H4 (cell line): Measurements from ENCODE around the gene PKDREJ. TPM values are rescaled to one million over a fixed set of nuclear protein-coding genes. Genes with fewer than 3 reads are reported as not detected.

Source experiments
- DNase-seq: peaks from one replicate; pipeline ENCODE4 v3.0.0-alpha.2; 2015; ENCODE audit warnings: low spot score
- total RNA-seq: library from RNA; depleted of rRNA; stranded (reverse); fragments of >200 nt; shearing (Covaris generic); gene quantifications from 2 replicates; pipeline ENCODE4 v1.2.3, GENCODE V29; 2014

PKDREJ gene
- total RNA-seq, 1 experiment from 2014 or later: not detected

DNA sequence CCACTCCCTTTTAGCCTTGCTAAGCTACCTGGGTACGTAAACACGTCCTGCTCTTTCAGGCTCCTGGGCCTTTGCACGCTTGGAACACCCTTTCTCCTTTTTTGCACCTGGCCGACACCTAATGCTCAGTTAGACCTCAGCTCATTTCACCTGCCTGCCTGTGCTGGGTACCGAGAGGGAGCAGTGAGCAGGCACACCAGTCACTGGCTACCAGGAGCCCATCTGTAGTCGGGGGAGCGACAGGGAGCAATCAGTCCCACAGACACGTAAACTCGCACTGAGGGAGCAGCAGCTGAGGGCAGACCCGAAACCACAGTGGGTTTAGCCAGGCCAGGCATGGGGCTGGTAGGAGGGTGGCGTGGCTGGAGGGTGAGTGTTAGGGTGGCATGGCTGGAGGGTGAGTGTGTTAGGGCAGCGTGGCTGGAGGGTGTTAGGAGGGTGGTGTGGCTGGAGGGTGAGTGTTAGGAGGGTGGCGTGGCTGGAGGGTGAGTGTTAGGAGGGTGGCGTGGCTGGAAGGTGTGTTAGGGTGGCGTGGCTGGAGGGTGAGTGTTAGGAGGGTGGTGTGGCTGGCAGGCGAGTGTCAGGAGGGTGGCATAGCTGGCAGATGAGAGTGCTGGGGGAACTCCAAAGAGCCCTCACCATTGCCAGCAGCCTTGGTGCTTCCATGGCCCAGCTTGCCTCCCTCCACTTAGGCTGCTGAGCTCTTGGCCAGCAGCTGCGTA is 27.1 kb upstream of the PKDREJ start:
- no peak for DNase-seq

DNA sequence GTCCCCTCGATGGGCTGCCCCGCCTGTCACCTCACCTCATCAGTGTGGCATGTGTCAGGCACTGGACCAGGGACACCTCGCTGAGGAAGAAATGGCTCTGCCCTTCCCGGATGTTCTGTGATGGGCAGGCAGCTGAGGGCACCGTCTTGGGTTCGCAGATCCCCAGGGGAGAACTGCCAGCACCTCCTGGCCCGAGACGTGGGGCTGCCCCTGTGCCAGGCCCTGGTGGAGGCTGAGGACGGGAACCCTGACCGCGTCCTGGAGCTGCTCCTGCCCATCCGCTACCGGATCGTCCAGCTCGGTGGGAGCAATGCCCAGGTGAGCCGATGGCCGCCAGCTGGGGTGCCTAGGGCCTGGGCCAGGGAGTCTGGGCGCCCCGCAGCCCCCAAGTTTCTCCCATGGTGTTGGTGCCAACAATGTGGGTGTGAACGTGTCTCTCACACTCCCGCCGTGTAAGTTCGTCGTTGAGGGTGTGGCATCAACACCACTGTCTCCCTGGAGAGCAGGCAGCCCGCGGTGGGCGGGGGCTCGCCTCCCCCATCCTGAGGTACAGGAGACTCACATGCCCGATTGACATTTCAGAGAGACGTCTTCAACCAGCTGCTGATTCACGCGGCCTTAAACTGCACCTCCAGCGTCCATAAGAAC is 26.2 kb upstream of the PKDREJ start:
- no peak for DNase-seq

DNA sequence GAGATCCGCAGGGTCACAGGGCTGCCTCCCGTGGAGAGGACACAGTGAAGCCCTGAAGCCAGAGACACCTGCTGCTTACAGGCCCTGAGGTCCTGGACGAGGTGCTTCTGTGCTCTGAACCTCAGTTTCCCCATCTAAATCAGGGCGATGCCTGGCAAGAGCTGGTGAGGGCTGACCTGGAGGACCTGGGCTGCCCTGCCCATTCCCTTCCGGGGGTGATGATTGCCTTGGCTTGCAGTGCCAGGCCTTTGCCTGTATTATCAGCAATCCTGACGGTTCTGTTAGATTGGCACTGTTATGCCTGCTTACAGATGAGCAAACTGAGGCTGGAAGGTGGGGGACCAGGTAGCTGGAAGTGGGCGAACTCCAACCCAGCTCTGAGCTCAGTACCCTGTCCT is 25.7 kb upstream of the PKDREJ start:
- DNase-seq: no peak

DNA sequence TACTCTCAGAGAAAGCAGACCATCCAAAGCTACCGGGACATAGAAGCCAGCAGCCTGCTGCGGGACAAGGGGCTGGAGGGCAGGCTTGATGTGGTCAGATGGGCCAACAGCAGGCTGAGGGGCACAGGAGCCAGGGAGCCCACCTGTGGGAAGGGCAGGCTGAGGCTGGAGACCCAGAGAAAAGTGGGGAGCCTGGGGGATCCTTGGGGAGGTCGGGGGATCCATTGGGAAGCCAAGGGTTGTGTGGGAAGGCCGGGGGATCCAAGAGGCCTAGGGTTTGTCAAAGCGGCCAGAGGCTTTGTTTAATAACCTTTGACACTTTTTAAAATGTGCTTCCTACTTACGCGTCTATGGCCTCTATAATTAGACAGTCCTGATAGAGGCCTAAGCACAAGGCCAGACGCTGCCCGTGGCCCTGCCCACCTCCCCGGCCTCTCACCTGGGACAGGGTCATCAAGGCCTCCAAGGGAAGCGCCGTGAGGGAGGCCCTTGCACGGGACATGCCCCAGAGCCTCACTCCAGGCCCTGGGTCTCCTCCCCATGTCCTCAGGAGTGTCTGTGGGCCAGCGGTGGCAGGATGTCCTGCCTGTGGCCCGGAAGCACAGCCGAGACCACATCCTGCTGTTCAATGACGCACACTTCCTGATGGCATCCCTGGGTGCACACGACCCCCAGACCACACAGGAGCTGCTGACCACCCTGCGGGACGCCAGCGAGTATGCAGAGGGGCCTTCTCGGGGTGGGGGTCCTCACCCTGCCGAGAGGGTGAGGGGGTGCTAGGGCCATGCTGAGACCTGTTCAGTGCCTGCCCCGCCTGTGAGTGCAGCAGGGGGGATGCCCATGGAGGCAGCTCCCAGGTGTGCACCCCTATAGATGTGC is 25.0 kb upstream of the PKDREJ start:
- DNase-seq: no peak

DNA sequence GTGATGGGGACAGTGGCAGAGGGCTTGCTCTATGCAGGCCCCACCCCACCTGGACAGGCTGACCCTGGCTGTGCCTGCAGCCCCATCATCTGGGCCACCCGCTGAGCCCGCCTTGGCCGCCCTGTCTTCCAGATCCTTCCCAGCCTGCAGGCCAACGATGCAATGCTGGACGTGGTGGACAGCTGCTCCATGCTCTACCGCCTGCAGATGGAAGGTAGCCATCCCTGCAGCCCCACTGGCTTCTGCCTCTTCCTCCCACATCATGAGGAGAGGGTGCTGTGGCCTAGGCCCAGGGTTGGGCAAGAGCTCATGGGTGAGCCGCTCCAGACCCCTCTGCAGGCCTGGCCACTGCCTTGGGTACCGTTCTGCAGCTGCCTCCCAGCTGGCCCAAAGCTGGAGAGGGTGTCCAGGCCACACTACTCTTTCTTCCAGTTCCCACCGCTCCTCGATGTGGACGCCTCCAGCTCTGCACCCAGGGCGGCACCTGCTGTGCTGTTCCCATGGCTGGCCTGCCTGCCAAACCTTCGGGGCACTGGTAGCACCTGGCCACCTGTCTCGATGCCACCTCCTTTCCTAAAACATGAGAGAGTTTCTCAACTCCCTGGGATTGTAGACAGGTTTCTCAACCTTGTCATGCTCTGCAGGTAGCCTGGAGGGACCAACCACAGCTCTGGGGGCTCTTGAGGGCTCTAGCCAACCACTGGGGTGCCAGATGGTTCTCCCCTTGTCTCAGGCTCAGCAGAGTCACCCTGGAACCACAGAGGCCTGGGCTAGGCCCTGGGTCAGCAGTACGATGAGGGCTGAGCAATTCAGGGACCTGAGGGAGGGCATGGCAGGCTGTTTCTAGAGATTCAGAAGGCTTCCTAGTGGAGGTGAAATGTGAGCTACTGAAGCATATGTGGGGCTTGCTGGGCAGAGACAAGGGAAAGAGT is 24.1 kb upstream of the PKDREJ start:
- DNase-seq: no peak

DNA sequence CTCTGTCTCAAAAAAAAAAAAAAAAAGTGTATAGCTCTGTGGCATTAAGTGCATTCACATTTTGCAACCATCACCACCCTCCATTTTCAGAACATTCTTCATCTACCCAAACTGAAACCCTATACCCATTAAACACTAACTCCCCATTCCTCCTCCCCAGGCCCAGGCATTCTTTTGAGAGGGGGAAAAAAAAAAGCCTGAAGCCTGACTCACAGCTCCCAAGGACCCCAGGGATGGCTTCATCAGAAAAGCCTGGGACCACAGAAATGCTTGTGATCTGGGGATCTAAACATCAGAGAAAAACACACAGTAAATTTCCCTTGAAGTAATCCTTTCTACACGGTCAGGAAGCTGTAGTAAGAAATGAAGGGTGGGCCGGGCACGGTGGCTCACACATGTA is 22.9 kb upstream of the PKDREJ start:
- no peak for DNase-seq

DNA sequence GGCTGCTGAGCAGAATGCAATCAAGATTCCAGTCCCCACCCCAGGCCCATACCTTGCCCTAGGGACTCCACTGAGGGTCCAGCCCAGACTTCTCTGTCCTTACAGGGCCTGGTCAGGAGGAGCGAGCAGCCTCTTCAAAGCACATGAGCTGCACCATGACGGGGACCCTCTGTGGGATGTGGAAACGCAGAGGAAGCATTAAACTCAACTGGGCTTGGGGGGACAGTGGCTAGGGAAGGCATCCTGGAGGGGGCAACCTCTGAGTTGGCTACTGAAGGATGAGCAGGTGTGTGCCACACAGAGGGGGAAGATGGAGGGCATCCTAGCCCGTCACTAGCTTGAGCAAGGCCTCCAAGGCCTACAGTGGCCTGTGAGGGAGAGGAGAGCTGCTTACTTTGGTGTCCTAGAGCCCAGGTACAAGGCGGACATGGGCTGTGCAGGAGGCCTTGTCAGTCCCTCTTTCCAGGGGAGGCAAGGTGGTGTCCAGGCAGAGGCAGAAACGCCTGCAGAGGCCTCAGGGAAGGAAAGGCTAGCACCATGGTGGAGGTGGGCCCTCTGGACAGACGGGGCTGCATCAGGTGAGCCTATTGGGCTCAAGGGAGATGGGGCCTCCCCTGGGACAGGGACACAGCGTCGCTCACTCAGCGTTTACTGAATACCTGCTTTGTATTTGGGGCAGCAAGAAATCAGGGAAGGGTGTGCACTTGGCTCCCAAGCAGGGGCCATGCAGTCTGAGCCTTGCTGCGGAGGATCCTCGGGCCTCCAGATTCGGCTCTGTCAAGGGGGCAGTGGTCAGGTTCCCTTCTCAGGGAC is 18.9 kb upstream of the PKDREJ start:
- no peak for DNase-seq

DNA sequence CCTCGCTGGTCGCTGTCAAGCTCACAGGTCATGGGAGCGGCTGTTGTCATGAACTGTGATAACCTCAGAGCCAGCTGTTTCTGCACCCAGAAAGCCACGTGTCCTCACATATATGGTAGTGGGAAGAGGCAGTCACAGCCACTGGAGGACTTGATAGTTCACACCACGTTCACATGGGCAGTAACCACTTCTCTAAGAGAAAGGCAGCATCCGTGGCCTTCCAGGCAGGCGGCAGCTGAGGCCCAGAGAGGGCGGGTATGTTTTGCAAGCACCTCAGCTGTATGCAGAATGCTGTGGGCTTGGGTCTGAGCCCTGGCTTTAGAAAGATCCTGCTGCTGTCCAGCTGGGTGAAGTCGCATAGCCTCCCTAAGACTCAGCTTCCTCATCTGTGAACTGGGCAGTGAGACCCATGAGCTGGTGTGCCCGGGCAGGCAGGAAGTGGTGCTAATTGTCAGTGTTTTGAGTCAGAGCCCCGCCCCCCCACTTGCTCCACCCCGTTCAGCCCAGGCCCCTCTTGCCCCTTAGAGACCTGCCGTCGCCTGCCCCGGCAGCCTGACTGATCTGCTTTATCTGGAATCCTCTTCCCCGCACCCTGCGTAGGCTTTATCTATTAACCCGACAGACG is 18.0 kb upstream of the PKDREJ start:
- DNase-seq: no peak

DNA sequence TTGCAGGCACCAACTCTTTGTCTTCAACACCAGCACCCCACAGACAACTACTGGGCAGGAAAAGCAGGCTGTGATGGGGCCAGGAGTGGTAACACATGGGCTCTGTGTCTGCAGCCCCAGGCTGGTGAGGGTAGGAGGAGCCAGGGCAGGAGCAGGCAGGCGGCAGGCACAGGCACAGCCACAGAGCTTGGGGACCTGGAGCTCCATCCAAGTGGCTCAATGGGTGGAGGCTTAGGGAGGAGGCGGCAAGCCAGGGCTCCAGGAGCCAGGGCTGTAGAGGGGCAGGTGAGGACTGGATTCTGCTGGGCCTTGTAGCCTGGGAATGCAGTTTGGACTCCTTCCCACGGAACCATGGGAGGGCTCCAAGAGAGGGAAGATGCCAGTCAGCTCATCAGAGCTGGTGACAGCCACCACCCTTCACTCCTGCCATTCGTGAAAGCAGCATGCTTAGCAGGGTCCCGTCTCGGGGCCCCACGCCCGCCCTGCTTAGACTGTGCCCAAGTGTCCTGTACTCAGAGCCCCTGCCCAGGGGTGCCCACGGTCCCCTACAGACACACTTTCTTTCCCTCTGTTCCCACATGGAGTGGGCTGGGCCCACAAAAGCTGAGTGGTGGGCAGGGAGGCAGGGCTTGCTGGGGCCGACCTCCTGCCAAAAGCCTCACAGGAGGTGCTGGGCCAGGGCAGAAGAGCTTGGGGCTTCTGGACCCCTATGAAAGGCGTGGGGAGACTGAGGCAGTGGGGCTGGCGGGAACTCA is 17.1 kb upstream of the PKDREJ start:
- no peak for DNase-seq

DNA sequence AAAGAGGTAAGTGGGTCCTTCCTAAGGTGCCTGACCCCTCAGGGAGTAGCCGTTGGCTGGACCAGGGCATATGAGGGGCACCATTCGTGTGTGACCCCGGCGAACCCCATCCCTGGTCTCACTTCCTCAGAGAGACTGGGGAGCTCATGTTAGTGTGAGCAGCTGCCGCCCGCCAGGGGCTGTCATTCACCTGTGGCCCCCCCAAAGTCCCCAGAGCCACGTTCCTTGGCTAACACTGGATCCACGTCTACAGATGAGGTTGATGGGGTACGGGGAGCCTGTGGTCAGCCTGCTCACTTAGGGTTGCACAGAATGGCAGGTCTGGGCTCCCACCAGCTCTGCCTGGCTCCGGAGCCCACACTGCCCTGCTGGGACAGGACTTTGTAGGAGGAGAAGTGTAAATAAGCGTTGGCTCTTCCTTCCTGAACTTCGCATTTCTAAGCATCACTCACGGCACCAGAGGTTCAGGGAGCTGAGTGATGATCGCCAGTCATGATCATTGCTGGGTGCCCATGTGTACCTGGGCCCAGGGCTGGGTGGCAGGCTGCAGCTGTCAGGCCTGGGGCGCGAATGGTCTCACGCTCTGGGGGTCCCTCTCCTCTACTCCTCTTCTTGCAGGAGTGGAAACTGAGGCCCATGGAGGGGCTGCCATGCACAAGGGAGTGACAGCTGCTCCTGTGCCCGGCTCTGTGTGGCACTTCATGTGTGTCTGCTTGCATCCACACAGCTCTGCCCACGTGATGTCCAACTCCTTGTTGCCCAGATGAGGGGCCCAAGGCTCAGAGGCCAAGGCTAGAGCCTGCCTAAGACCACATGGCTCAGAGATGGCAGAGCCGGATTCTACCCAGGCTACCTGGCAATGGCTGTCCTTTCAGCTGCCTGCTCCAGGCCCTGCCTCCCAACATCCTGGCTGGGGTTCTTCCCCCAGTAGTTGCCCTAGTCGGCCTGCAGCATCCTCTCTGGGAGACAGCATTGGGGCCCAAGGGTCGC is 15.8 kb upstream of the PKDREJ start:
- DNase-seq: no peak

DNA sequence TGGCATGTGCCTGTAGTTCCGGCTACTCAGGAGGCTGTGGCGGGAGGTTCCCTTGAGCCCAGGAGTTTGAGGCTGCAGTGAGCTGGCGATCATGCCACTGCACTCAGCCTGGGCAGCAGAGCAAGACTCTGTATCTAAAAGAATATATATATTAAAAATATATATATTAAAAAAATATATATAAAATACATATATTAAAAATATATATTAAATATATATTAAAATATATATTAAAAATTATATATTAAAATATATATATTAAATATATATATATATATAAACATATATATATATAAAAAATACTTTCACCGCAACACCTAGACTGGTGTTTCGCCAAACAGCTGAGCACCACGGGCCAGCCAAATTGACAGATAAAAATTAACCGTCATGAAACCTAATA is 13.4 kb upstream of the PKDREJ start:
- DNase-seq: no peak

DNA sequence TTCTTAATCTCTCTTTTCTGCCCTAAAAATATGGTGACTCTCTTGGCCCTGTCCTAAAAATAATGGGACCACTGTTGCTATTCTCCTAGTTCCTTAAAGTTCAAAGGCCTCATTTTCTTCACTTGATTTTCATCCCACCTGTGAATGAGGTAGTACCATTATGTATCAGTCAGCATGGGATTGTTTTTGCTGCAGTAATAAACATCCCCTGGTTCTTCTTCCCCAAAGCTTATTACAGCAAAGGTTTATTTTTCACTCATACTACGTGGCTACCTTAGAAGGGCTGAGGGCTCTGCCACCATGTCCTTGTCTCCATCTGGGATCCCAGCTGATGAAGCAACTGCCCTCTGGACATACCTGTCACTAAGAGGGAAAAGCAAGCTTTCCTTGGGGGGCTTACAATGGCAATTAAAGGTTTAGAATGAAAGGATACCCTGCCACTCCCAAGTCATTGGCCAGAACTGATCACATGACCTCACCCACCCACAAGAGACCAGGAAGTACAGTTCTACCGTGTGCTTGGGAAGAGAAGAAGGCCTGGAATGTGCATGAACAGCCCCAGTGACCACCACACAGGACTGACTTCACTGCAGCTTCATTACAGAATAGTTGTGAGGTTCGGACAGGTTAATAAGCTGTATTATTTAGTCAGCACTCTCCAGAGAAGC is 12.4 kb upstream of the PKDREJ start:
- no peak for DNase-seq

DNA sequence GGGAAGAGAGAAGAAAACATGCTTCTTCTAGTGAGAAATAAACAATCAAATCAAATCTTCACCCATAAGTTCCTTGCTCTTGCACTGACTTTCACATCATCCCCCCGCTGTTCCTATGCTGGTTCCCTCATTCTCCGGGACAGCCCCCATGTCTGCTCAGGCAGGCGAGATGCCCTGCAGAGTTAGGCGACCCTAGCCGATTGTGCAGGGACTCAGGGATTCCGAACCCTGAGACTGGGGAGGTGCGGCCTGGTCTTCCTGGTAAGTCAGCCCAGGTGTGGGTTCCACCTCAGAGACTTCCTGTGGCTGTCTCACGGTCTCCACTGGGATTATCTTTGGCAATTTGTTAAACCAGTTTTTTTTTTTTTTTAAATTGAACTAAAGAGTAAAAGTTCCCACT is 11.2 kb upstream of the PKDREJ start:
- DNase-seq: no peak

DNA sequence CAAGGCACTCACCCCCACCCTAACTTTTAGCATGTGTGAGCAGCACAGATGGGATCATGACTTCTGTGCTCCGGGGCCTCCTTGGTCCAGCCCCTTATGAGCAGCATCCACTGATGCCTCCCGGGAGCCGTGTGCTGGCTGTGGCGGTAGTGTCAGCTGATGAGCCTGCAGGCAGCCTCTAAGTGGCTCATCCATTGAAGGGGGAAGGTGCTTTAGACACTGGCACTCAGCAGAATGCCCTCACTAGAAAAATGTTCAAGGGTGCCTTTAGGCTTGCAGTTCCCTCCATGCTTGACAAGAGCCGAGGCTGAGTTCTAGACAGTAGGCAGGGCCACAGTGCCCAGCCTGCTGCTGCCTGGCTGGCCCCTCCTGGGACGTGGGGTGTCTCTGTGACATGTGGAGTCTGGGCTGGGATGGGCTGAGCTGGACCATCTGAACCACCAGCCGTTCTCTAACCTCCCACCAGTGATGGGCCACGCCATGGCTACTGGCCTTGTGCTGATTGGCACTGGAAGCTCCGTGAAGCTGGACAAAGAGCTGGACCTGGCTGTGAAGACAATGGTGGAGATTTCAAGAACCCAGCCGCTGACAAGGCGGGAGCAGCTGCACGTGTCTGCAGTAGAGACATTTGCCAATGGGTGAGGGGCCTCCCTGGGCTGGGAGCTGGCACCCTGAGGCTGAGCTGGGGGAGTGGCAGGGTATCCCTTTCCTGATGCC is 10.4 kb upstream of the PKDREJ start:
- no peak for DNase-seq

DNA sequence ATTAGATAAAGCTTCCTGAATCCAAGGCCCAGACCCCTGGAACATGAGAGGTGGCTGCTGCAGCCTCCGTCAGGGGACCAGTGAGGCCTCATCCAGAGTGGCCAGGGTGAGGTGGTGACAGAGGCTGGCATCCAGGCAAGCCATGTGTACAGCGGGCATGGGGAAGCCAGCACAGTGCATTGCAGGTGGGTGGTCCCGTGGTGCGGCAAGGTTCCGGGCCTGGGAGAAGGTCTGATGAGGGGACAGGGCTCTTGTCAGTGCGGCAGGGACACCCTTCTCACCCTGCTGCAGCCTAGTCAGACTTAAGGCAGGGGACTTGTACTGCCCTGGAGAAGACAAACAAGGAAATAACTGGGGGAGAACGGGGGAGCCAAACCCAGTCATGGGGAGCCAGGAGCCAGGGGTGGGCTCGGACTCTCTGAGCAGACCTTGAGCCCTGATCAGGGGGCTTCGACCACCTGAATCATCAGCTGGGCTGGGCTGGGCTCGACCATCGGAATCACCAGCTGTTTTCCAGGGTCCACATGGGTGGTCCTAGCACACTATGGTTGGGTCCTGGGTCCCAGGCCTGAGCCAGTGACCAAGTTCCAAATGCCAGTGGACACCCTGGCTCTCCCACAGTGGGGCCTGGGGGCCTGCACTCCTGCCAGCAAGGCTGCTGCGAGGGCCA is 9.8 kb upstream of the PKDREJ start:
- no peak for DNase-seq

DNA sequence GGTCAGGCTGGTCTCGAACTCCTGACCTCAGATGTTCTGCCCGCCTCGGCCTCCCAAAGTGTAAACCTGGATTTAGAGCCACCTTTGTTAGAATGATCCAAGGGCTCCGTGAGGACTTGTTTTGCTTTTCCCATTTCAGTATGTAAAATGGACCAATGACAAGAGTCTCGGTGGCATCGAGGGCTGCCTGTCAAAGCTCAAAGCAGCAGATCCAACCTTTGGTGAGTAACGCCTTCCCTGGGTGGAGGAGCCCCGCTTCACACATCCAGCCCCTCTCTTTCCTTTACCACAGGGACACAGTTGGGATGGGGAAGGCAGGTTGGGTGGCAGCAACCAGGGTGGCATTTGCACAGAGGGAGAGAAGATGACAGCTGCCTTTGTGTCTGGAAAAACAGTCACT is 9.1 kb upstream of the PKDREJ start:
- DNase-seq: no peak

DNA sequence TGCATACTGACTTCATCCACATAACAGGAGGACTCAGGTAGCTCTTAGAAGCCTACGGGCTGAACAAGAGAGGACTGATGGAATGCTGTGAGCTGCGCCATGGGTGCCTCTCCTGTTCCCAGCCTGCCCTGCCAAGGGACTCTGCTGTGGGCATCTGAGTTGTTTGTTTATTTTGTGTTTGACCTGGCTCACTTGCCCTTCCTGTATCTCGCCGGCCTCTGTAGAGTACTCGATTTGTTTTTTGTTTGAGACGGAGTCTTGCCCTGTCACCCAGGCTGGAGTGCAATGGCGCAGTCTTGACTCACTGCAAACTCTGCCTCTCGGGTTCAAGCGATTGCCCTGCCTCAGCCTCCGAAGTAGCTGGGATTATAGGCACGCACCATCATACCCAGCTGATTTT is 6.4 kb upstream of the PKDREJ start:
- no peak for DNase-seq
